Measurements from ENCODE around the gene P3H4.
"Not testable (repeated sequence)": the region's sequence is repeated elsewhere in the genome, so short reads cannot be mapped to it uniquely, and the experiment has no call there.

The P3H4 gene, protein sequence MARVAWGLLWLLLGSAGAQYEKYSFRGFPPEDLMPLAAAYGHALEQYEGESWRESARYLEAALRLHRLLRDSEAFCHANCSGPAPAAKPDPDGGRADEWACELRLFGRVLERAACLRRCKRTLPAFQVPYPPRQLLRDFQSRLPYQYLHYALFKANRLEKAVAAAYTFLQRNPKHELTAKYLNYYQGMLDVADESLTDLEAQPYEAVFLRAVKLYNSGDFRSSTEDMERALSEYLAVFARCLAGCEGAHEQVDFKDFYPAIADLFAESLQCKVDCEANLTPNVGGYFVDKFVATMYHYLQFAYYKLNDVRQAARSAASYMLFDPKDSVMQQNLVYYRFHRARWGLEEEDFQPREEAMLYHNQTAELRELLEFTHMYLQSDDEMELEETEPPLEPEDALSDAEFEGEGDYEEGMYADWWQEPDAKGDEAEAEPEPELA

DNA sequence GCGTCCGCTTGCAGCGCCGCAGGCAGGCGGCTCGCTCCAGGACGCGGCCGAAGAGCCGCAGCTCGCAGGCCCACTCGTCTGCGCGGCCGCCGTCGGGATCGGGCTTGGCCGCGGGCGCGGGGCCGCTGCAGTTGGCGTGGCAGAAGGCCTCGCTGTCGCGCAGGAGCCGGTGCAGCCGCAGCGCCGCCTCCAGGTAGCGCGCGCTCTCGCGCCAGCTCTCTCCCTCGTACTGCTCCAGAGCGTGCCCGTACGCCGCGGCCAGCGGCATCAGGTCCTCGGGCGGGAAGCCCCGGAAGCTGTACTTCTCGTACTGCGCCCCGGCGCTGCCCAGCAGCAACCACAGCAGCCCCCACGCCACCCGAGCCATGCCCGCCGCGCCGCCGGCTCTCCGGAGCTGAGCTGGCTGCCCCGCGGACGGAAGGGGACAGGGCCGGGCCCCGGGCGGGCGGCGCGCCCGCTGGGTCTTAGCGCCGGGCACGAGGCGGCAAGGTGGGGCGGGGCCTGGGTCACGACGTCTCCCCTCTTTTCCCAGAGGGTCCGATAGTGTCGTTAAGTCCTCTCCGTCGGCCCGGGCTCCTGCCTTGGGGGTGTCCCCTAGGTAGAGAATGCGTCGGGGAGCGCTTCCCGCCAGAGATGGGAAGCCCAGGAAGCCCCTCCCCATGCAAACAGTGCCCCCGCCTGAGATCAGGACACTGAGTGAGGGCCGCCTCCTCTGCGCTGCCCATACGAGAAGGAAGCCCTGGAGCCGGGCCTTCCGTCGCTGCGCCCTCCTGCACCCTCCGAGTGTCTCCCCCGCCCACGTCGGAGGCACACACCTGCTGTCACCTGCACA lies at the start of gene P3H4:
P3H4 (minus strand) TSS at position 401 of the 832 bp plus-strand sequence; CDS start at position 367, 34 bp downstream.
- peak; percentile 74 for DNase-seq

DNA sequence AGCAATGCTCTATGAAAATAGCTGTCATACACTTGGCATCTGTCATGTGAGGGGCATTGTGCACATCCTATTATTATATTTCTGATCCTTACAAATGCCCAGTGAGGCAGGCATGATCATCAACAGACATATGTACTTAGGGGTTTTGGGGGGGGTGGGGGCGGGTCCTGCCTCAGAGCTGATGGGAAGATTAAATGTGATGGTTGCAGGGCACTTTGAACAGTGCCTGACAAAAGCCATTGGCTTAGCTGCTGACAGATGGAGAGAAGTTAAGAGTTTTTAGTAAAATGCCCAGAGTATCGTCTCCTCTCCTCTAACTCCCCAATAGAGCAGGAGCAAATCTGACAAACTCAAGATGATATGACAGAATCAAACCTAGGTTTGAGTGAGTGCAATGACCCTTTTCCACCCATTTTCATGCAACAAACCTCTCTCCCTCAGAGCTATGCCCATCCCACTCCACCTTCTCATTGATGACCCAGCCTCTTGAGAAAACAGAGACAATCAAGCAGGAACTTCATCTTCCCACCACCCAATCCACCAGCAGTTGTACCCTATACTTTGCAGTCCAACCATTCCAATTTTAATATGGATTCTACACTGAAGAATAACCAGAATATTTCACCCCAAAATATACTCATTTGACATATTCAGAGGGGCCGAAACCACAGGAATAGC lies 48.6 kb upstream of the P3H4 start:
- DNase-seq, result no peak

DNA sequence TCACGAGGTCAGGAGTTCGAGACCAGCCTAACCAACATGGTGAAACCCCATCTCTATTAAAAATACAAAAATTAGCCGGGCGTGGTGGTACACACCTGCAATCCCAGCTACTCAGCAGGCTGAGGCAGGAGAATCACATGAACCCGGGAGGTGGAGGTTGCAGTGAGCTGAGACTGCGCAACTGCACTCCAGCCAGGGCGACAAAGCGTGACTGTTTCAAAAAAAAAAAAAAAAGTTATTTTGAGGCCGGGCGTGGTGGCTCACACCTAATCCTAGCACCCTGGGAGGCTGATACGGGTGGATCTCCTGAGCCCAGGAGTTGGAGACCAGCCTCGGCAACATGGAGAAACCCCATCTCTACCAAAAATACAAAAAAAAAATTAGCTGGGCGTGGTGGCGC lies 39.6 kb upstream of the P3H4 start:
- not testable (repeated sequence) for DNase-seq

DNA sequence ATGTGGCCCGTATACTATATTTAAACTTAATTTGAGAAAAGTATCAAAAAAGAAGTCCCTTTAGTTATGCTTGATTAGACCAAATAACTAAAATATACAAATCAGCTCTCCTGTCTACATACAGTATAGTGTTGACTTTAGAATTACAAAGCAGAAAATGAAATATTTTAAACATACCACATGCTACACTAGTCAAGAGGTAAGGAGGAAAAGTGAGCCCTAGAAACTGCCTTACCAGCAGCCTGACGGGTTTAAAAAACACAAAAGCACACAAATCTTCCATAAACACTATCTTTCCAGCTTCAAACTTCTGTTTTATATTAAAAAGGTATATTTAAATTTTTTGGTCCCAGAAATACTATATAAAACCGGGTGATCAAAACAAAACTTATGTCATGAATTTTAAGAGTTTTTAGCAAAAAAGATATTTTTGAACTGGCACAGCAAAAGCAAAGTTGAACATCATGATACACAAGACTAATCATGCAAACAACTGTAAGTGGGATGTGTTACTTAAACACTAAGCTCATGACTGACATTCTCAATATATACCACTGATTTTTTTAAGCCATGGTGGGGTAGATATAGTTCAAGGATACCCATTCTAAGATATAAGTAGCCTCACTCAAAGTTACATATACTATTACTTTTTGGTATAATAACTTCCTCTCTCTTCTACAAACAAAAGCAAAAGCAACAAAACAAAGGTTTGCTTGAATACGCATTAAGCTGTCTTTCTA lies 37.7 kb upstream of the P3H4 start:
- no peak for DNase-seq

DNA sequence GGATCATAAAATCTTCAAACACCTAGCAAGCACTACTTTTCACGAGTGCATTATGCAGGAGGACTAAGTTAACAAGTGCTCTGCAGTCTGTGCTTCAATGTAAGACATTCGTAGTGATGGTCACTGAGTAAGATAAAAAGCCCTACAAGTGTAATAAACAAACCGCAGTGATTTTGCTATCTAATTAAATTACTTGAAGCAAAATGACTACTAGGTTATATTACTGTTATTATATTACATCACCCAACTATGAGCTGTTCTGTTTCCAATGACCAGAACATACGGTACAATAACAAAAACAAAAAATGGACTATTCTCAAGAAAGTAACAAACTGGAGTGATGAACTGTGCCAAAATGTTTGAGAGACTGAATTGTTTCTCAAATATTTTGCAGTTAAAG lies 37.0 kb upstream of the P3H4 start:
- DNase-seq, result no peak

DNA sequence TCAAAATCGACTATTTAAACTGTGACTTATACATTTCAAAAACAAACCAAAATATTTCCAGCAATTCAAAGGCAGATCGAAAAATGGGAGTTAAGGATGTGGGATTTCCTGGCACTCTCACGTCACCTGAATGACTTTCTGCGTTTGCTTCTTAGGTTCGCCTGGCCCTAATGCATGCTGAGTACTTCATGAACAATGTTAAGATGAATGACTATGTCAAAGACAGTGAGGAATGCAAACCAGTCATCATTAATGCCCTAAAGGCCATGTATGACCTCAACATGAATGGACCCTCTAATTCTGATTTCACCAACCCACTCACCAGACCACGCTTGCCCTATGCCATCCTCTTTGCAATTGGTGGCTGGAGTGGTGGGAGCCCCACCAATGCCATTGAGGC lies 33.2 kb upstream of the P3H4 start:
- no peak for DNase-seq

DNA sequence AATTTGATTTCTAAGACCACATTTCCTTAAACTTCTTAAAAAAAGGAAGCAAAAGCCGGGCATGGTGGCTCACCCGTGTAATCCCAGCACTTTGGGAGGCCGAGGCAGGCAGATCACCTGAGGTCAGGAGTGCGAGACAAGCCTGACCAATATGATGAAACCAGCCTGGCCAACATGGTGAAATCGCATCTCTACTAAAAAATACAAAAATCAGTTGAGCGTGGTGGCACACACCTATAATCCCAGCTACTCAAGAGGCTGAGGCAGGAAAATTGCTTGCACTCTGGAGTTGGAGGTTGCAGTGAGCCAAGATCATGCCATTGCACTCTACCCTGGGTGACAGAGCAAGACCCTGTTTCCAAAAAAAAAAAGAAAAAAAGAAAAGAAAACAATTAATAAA lies 29.0 kb upstream of the P3H4 start:
- not testable (repeated sequence) for DNase-seq

DNA sequence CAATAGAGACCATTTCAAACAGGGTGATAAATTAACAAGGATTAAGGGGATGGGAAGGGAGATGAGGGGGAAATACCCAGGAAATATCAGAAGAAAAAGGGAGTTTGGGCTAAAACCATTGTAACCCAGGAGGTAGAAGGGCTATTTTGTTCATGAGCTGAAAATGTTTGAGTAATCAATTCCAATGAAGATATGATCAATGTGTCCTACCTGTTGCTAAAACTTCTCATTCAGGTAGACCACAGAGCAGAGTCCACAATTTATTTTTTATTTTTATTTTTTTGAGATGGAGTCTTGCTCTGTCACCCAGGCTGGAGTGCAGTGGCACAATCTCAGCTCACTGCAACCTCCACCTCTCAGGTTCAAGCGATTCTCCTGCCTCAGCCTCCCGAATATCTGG lies 27.7 kb upstream of the P3H4 start:
- DNase-seq, result not testable (repeated sequence)

DNA sequence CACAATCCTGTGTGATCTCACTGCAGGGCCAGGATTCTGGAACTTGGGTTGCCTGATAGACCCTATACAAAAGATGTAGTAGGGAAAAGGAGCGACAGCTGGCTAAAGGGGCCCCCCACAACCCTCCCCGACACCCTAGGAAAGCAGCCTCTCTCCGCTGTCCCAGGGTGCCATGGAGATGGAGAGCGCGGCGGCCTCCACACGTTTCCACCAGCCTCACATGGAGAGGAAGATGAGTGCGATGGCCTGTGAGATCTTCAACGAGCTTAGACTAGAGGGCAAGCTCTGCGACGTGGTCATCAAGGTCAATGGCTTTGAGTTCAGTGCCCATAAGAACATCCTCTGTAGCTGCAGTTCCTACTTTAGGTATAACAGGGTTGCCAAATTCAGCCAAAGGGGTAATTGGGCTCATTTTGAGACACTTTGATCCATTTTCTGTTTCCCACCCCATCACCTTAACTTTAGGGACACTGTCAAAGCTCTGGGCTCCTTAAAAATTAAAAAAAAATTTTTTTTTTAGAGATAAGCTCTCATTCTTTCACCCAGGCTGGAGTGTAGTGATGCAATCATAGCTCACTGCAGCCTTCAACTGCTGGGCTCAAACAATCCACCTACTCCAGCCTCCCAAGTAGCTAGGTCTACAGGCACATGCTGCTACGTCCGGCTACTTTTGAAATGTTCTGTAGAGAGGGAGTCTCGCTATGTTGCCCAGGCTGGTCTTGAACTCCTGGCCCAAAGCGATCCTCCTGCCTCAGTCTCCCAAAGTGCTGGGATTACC lies 26.2 kb upstream of the P3H4 start, which contains the start of gene KLHL10:
KLHL10 (plus strand) TSS at position 65 of the 778 bp plus-strand sequence; CDS start at position 173, 108 bp downstream.
- DNase-seq, result no peak

DNA sequence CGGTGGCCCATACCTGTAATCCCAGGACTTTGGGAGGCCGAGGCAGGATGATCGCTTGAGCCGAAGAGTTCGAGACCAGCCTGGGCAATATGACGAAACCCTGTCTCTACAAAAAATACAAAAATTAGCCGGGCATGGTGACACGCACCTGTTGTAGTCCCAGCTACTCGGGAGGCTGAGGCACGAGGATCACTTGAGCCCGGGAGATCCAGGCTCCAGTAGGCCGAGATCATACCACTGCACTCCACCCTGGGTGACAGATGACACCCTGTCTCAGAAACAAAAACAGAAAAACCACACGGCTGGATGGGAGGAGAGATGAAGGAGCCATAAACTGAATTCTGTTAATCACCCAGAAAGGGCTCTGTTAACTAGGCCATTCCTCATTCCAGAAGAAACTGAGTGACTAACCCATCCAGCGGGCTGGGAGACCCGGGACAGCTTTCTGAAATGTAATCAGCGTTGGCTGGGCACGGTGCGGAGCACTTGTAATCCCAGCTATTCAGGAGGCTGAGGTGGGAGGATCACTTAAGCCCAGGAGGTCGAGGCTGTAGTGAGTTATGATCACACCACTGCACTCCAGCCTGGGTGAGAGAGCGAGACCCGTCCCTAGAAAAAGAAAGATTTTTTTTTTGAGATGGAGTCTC lies 24.9 kb upstream of the P3H4 start:
- DNase-seq, result no peak

DNA sequence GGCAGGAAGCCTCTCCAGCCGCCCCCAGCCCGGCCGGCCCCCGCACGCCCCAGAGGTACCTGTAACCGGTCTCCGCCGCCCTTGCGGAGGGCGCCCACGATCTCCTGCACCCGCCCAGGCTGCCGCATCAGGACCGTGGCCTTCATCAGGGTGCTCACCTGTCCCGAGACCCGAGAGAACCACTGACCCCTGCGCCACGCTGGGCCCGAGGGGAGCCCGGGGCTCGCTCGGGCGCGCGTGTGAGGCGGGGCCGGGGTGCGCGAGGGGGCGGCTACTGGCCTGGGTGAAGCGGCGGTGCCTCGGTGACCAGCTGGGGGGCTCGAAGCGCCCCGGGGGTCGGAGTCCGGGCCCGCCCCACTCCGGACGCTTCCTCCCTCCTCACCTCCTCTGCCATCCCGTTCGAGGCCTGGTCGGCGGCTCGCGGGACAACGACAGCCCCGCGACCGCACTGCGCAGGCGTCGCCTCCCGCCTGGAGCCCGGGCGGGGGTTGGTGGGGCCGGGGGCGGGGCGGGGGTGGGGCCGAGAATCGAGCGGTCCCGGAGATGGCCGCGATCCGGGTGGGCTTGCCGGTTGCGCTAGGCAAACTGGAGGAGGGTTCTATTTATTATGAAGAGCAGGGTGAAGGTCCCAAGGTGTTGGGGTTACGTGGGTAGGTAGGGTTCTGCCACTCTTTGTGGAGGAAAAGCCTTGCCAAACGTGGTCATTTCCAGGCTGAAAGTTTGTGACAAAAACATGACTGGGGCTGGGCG lies 24.2 kb upstream of the P3H4 start, which contains the start of gene NT5C3B:
NT5C3B (minus strand) TSS at position 433 of the 750 bp plus-strand sequence; CDS start at position 394, 39 bp downstream.
- DNase-seq, result no peak

DNA sequence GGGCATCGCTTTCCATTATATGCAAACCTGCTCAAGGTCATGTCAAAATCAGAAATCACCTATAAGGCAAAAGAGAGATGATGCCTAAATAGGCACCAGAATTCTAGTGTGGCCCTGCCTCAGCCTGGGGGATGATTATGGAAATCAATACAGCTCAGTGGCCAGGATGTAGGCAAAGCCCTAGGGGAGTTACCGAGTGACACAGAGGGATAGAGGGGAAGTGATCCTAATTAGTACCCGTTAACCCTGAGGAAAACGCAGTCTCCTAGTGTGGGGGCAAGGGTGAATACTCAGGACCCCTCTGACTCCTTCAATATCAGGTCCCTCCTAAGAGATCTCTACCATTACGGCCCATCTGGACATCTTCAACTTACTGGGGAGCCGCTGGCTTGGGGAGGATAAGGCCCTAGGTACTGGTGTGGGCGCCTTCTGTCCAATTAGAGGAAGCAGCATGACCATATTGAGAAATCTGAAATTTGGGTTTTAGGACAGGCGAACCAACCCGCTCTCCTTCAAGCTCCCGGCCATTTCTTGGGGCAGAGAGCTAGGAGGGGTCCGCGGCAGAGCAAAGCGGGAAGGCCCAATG lies 23.6 kb upstream of the P3H4 start:
- no peak for DNase-seq

DNA sequence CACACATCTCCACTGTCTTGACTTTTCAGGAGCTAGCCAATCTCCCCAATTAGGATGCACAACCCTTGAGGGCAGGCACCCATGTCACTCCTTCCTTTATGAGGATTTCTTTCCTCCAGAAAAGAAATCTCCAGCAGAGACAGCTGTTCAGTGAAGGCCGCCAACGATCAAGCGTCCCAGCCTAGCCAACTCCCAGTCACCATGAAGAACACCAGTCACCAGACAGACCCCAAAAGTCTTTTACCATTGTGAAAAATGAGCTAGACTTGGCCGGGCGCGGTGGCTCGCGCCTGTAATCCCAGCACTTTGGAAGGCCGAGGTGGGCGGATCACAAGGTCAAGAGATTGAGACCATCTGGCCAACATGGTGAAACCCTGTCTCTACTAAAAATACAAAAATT lies 18.2 kb upstream of the P3H4 start:
- not testable (repeated sequence) for DNase-seq

DNA sequence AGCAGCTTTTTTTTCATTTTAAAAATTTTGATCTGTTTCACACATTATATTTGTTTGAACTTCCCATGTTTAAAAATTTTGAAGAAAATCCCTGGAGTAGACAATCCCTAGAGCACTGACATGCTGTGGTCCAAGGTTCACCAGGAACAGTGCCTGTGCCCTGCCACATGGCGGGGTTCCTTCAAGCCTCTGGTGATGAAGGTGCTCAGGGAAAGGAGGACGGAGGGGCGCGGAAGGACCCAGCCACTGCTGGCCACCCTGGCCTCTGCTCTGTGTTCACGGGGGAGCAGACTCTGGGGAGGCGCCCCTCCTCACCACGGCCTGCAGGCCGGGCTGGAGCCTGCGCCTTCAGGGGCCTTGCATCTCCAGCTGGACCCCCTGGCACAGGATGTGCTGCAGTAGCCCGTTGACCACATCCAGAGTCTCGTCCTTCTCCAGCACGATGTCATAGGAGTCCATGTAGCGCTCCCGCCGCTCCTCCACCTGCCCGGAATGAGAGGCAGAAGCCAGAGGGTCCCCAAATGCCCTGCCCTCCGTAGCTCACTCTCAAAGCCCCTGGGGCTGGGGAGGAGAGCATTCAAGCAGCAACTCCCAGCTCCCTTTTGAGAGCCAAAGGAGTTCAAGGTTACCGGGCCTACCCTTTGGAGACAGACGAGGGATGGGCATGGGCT lies 13.6 kb upstream of the P3H4 start:
- DNase-seq, result no peak

DNA sequence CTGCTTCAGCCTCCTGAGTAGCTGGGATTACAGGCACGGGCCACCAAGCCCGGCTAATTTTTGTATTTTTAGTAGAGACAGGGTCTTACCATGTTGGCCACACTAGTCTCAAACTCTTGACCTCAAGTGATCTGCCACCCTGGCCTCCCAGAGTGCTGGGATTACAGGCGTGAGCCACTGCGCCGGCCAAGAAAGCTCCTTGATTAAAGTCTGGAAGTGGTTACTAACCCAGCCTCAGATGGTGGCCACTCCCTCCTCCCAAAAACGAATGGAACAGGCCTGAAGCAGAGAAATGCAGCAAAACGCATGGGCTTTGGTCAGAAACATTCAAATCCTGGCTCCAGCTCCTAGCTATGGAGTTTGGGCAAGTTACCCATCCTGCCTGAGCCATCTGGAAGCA lies 12.3 kb upstream of the P3H4 start:
- DNase-seq, result no peak

DNA sequence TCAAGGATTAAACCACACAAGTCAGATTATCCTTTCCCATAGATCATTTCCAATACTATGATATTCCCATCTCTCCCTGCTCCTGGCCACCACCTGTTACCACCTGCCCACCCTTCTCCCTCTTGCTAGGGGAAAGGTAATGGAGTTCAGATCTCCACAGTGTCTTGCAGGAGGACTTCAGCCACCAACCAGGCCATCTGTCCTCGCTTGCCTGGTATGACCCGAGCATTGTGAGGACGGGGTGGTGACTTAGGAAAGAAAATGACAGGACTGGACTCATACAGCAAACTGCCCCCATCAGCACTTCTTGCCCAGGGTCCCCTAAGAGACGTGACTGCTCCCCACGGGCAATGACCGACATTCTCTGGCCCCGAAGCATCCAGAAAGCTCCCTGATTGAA lies 11.8 kb upstream of the P3H4 start:
- no peak for DNase-seq

DNA sequence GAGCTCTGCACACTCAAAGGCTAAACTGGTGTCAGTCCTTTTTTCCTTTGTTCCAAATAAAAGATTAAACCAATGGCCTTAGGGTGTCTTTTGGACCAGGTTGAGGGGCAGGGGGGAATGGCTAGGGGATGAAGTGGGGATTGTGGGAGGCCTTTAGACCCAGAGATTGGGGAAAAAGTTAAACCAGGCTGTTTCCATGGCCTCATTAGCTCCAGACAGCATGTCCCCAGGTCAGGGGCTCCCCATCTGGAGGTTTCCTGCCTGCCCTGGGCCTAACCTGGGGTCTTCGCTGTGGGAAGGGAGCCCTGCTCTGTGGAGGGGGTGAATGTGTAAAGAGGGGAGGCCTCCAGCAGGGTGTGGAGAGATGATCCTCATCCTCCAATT lies 11.4 kb upstream of the P3H4 start:
- DNase-seq, result no peak

DNA sequence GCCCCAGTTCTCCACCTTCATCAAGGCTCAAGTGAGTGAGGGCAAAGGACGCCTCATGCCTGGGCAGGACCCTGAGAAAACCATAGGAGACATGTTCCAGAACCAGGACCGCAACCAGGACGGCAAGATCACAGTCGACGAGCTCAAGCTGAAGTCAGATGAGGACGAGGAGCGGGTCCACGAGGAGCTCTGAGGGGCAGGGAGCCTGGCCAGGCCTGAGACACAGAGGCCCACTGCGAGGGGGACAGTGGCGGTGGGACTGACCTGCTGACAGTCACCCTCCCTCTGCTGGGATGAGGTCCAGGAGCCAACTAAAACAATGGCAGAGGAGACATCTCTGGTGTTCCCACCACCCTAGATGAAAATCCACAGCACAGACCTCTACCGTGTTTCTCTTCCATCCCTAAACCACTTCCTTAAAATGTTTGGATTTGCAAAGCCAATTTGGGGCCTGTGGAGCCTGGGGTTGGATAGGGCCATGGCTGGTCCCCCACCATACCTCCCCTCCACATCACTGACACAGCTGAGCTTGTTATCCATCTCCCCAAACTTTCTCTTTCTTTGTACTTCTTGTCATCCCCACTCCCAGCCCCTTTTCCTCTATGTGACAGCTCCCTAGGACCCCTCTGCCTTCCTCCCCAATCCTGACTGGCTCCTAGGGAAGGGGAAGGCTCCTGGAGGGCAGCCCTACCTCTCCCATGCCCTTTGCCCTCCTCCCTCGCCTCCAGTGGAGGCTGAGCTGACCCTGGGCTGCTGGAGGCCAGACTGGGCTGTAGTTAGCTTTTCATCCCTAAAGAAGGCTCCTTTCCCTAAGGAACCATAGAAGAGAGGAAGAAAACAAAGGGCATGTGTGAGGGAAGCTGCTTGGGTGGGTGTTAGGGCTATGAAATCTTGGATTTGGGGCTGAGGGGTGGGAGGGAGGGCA lies 10.7 kb upstream of the P3H4 start:
- DNase-seq, result no peak
